HepG2 (cell line): ENCODE data around the gene REM2. TPM values are rescaled to one million over a fixed set of nuclear protein-coding genes. Genes with fewer than 3 reads are reported as not detected.

ENCODE experiments used
- ARID2 ChIP-seq: sonication (generic); formaldehyde crosslinking; IDR thresholded peaks from 2 replicates; pipeline ENCODE4 v1.8.1; 2022; ENCODE audit warnings: mild to moderate bottlenecking, missing genetic modification reagents, borderline replicate concordance
- EED ChIP-seq: sonication (generic); formaldehyde crosslinking; IDR thresholded peaks from 2 replicates; pipeline ENCODE4 v1.5.0; 2020; ENCODE audit warnings: mild to moderate bottlenecking, missing genetic modification reagents
- FOXJ3 ChIP-seq: sonication (generic); formaldehyde crosslinking; IDR thresholded peaks from 2 replicates; pipeline ENCODE4 v1.4.0; 2020; ENCODE audit warnings: missing genetic modification reagents, mild to moderate bottlenecking, borderline replicate concordance
- HHEX ChIP-seq: IDR thresholded peaks from 2 replicates; pipeline ENCODE4 v1.6.1; 2016; ENCODE audit warnings: control low read depth
- KAT8 ChIP-seq: IDR thresholded peaks from 2 replicates; pipeline ENCODE4 v1.6.1; 2016; ENCODE audit warnings: missing genetic modification reagents, missing compliant biosample characterization
- MXI1 ChIP-seq: IDR thresholded peaks from 3 replicates; pipeline ENCODE4 v1.6.1; 2012; ENCODE audit warnings: low read depth, low read length, inconsistent platforms, borderline replicate concordance
- SMARCC2 ChIP-seq: fragments of 450-650 bp; IDR thresholded peaks from 2 replicates; pipeline ENCODE4 v1.6.1; 2017; ENCODE audit warnings: antibody characterized with exemption, mild to moderate bottlenecking
- TGIF2 ChIP-seq: IDR thresholded peaks from 2 replicates; pipeline ENCODE4 v1.6.1; 2016; ENCODE audit warnings: control low read depth, missing compliant biosample characterization
- ZBTB20 ChIP-seq: sonication (generic); formaldehyde crosslinking; IDR thresholded peaks from 2 replicates; pipeline ENCODE4 v1.8.1; 2023; ENCODE audit warnings: missing genetic modification reagents, low read depth, mild to moderate bottlenecking, borderline replicate concordance
- ZFP36 ChIP-seq: fragments of 150-350 bp; IDR thresholded peaks from 2 replicates; pipeline ENCODE4 v1.6.1; 2018; ENCODE audit warnings: borderline replicate concordance, low read length, low read depth; ENCODE audit not compliant: partially characterized antibody
- ZFP90 ChIP-seq: sonication (generic); formaldehyde crosslinking; IDR thresholded peaks from 2 replicates; pipeline ENCODE4 v1.8.0; 2022; ENCODE audit warnings: missing genetic modification reagents, mild to moderate bottlenecking, inconsistent platforms, borderline replicate concordance
- ZNF772 ChIP-seq: sonication (generic); formaldehyde crosslinking; IDR thresholded peaks from 2 replicates; pipeline ENCODE4 v1.5.0; 2020; ENCODE audit warnings: mild to moderate bottlenecking, missing genetic modification reagents
- polyA plus RNA-seq, 8 experiments: library from polyadenylated mRNA; depleted of rRNA in 3 of 8; stranded (reverse) in 7 of 8; unstranded in 1 of 8; fragments of >200 nt; fragmentation: Illumina TruSeq in 4 of 8; extraction: Trizol in 4 of 8; gene quantifications; 2 replicates each; pipeline versions ENCODE4 v1.2.1 to v1.2.3, GENCODE V29; 2011 to 2016; ENCODE audit warnings: low read depth in 4 of 8, missing spikeins in 1 of 8, mixed read lengths in 1 of 8; ENCODE audit not compliant: insufficient read depth in 1 of 8
- total RNA-seq, 5 experiments: library from RNA; depleted of rRNA; stranded (reverse); fragments of >200 nt; fragmentation: Illumina TruSeq; extraction: Trizol; gene quantifications; 2 replicates each; pipeline ENCODE4 v1.2.3, GENCODE V29; 2016; ENCODE audit warnings: low read depth in 1 of 5
- TF ChIP-seq, protein P1 (sequence below): sonication (generic); formaldehyde crosslinking; IDR thresholded peaks from 2 replicates; pipeline ENCODE4 v1.4.0; 2020; ENCODE audit warnings: mild to moderate bottlenecking, missing genetic modification reagents
- TF ChIP-seq, protein P2 (sequence below): sonication (generic); formaldehyde crosslinking; IDR thresholded peaks from 2 replicates; pipeline ENCODE4 v1.5.0; 2020; ENCODE audit warnings: mild to moderate bottlenecking, low read depth, missing genetic modification reagents, borderline replicate concordance
- TF ChIP-seq, protein P3 (sequence below): sonication (generic); formaldehyde crosslinking; IDR thresholded peaks from 2 replicates; pipeline ENCODE4 v1.4.0; 2020; ENCODE audit warnings: missing genetic modification reagents, borderline replicate concordance
- TF ChIP-seq, protein P4 (sequence below): sonication (generic); formaldehyde crosslinking; IDR thresholded peaks from 2 replicates; pipeline ENCODE4; 2020; ENCODE audit warnings: missing genetic modification reagents, mild to moderate bottlenecking, borderline replicate concordance

The REM2 gene
- total and polyA plus RNA-seq, 2 of the 13 experiments (the other 11 are each of a cell fraction or from before 2014, with no cell fraction given): 0.20 TPM; not detected in 1

DNA sequence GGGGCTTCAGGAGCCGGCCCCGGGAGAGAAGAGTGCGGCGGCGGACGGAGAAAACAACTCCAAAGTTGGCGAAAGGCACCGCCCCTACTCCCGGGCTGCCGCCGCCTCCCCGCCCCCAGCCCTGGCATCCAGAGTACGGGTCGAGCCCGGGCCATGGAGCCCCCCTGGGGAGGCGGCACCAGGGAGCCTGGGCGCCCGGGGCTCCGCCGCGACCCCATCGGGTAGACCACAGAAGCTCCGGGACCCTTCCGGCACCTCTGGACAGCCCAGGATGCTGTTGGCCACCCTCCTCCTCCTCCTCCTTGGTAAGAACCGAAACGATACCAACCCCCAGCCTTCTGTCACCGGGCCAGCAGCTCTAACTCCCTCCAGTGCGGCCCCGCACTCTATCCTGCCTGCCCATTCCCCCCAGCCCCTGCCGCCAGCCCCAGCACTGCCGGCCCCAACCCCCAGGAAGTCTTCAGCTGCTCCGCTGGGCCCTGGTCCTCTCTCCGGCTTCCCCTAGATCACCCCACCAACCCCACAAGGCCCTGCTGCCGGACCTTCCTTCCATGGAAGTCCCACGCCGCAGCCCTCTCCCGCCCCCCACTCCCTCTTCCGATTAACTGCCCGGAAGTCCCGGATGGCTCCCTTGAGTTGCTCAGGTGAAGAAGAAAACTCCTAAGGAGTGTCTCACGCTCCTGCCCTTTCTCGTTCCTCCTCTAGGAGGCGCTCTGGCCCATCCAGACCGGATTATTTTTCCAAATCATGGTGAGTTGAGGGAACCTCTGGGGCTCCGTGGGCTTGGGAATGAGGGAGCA, 10.8 kb upstream of the REM2 start (continued):
- TF ChIP-seq, protein P1, sequence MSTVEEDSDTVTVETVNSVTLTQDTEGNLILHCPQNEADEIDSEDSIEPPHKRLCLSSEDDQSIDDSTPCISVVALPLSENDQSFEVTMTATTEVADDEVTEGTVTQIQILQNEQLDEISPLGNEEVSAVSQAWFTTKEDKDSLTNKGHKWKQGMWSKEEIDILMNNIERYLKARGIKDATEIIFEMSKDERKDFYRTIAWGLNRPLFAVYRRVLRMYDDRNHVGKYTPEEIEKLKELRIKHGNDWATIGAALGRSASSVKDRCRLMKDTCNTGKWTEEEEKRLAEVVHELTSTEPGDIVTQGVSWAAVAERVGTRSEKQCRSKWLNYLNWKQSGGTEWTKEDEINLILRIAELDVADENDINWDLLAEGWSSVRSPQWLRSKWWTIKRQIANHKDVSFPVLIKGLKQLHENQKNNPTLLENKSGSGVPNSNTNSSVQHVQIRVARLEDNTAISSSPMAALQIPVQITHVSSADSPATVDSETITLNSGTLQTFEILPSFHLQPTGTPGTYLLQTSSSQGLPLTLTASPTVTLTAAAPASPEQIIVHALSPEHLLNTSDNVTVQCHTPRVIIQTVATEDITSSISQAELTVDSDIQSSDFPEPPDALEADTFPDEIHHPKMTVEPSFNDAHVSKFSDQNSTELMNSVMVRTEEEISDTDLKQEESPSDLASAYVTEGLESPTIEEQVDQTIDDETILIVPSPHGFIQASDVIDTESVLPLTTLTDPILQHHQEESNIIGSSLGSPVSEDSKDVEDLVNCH: no peak
- TF ChIP-seq, protein P2, sequence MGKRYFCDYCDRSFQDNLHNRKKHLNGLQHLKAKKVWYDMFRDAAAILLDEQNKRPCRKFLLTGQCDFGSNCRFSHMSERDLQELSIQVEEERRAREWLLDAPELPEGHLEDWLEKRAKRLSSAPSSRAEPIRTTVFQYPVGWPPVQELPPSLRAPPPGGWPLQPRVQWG (CRISPR knock-in tag): no peak
- no peak for TF ChIP-seq FOXJ3
- TF ChIP-seq, protein P3, sequence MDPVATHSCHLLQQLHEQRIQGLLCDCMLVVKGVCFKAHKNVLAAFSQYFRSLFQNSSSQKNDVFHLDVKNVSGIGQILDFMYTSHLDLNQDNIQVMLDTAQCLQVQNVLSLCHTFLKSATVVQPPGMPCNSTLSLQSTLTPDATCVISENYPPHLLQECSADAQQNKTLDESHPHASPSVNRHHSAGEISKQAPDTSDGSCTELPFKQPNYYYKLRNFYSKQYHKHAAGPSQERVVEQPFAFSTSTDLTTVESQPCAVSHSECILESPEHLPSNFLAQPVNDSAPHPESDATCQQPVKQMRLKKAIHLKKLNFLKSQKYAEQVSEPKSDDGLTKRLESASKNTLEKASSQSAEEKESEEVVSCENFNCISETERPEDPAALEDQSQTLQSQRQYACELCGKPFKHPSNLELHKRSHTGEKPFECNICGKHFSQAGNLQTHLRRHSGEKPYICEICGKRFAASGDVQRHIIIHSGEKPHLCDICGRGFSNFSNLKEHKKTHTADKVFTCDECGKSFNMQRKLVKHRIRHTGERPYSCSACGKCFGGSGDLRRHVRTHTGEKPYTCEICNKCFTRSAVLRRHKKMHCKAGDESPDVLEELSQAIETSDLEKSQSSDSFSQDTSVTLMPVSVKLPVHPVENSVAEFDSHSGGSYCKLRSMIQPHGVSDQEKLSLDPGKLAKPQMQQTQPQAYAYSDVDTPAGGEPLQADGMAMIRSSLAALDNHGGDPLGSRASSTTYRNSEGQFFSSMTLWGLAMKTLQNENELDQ (CRISPR knock-in tag): no peak
- no peak for TF ChIP-seq ZFP36
- TF ChIP-seq ZFP90 (CRISPR knock-in tag): peak; percentile 22; the same call in 1 of the 2 replicates
- no peak for TF ChIP-seq TGIF2
- TF ChIP-seq ARID2: no peak
- TF ChIP-seq, protein P4, sequence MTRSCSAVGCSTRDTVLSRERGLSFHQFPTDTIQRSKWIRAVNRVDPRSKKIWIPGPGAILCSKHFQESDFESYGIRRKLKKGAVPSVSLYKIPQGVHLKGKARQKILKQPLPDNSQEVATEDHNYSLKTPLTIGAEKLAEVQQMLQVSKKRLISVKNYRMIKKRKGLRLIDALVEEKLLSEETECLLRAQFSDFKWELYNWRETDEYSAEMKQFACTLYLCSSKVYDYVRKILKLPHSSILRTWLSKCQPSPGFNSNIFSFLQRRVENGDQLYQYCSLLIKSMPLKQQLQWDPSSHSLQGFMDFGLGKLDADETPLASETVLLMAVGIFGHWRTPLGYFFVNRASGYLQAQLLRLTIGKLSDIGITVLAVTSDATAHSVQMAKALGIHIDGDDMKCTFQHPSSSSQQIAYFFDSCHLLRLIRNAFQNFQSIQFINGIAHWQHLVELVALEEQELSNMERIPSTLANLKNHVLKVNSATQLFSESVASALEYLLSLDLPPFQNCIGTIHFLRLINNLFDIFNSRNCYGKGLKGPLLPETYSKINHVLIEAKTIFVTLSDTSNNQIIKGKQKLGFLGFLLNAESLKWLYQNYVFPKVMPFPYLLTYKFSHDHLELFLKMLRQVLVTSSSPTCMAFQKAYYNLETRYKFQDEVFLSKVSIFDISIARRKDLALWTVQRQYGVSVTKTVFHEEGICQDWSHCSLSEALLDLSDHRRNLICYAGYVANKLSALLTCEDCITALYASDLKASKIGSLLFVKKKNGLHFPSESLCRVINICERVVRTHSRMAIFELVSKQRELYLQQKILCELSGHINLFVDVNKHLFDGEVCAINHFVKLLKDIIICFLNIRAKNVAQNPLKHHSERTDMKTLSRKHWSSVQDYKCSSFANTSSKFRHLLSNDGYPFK (CRISPR knock-in tag): no peak; the same call in 1 of the 2 replicates
- TF ChIP-seq MXI1: peak; percentile 36; the same call in 1 of the 3 replicates
- TF ChIP-seq HHEX (CRISPR knock-in tag): no peak
- TF ChIP-seq KAT8: peak; percentile 44; the same call in 1 of the 2 replicates
- no peak for TF ChIP-seq ZNF772 (CRISPR knock-in tag)
- peak; percentile 47; the same call in 1 of the 2 replicates for TF ChIP-seq ZBTB20 (CRISPR knock-in tag)
- TF ChIP-seq SMARCC2: no peak
- TF ChIP-seq EED: no peak
